Chondrocyte (in vitro differentiated cells): ENCODE data around the gene AQP5. TPM values are rescaled to one million over a fixed set of nuclear protein-coding genes. Genes with fewer than 3 reads are reported as not detected.
A peak's percentile ranks its signal among the peaks of the same experiment; 100 is the strongest.

Source experiments
- DNase-seq: peaks from one replicate; pipeline ENCODE4 v3.0.0; 2021; ENCODE audit warnings: mixed read lengths, low spot score
- H3K27ac Mint-ChIP-seq: one replicate; pipeline ENCODE4 v1.8.0; 2021; ENCODE audit warnings: mild to moderate bottlenecking, moderate library complexity, mixed read lengths; ENCODE audit not compliant: unreplicated experiment
- H3K27me3 Mint-ChIP-seq: 2 replicates; pipeline ENCODE4 v1.8.0; 2021; ENCODE audit warnings: low read depth, mixed read lengths
- H3K36me3 Mint-ChIP-seq: 2 replicates; pipeline ENCODE4 v1.8.0; 2021; ENCODE audit warnings: low read depth, mixed read lengths
- H3K4me1 Mint-ChIP-seq: 2 replicates; pipeline ENCODE4 v1.8.0; 2021; ENCODE audit warnings: low read depth, mild to moderate bottlenecking, mixed read lengths
- H3K4me3 Mint-ChIP-seq: one replicate; pipeline ENCODE4 v1.8.0; 2021; ENCODE audit warnings: mild to moderate bottlenecking, moderate library complexity, mixed read lengths; ENCODE audit not compliant: unreplicated experiment
- H3K9me3 Mint-ChIP-seq: 2 replicates; pipeline ENCODE4 v1.8.0; 2021; ENCODE audit warnings: low read depth, mixed read lengths
- CTCF ChIP-seq: fragments of 200-600 bp; sonication (generic); IDR thresholded peaks from 2 replicates; pipeline ENCODE4 v1.5.0; 2021; ENCODE audit warnings: antibody characterized with exemption, mild to moderate bottlenecking, moderate library complexity
- total RNA-seq: library from RNA; stranded (reverse); gene quantifications from 3 replicates; pipeline ENCODE4 v1.2.1, GENCODE V29; 2021

Gene AQP5
- total RNA-seq, 1 donor from 2014 or later = 0.20 TPM

- no peak for TF ChIP-seq CTCF
- no peaks in the 10 kb centered on the region for H3K36me3 Mint-ChIP-seq
- DNase-seq = peak; percentile 8
- H3K9me3 Mint-ChIP-seq = no peaks in the 10 kb centered on the region
- no peak overlapping the region for H3K27ac Mint-ChIP-seq
- H3K4me3 Mint-ChIP-seq = no peak overlapping the region
- H3K4me1 Mint-ChIP-seq = peaks cover 19% of the 10 kb centered on the region
- peaks cover 7% of the 10 kb centered on the region for H3K27me3 Mint-ChIP-seq
Measured at GRCh38 chr12:49957570-49957967, 4.1 kb upstream of the AQP5 start.

DNA sequence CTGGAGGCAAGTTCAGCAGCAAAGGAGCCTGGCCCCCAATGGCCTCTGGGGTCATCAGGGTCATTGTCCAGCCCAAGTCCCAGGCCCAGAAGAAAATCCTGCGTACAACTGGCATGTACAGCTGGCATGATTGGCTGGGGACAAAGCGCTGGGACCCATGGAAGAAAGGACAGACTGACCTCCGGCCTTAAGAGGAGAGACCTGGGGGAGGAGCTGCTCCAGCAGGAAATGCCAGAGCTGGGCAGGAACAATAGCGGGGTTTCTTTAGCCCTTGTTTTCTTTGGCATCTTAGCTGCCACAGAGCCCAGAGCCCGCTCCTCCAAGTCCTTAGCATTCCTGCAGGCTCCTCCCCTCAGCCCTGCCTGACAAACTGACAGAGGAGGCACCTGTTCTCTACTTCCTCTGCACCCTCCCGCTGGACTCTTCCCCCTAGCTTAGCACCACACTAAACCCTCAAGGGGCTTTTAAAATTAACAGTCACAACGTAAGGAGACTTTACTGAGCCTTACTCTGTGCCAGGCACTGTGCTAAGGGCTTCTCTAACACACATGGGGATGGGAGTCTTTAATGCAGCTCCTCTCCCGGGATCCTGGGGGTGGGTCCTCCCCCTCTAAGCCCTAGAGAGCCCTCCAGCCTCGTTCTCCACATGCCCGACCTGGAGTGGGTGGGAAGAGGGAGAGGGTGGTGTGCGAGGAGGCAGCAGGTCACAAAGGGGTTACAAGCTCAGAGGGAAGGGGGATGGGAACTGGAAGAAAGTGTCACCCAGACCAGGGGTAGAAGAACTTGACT, 1.8 kb upstream of the AQP5 start:
- Mint-ChIP-seq H3K4me3 (peak overlapping the region; percentile 47), H3K27ac (no peak overlapping the region), H3K36me3 (no peaks in the 10 kb centered on the region), H3K9me3 (no peaks in the 10 kb centered on the region), H3K27me3 (peaks cover 11% of the 10 kb centered on the region), H3K4me1 (peaks cover 25% of the 10 kb centered on the region)
- no peak for TF ChIP-seq CTCF
- DNase-seq = peak; percentile 49

- no peak for DNase-seq
- peaks cover 25% of the 10 kb centered on the region for H3K4me1 Mint-ChIP-seq
- no peak for TF ChIP-seq CTCF
- H3K27me3 Mint-ChIP-seq = peaks cover 12% of the 10 kb centered on the region
- peak overlapping the region; percentile 47 for H3K4me3 Mint-ChIP-seq
- no peaks in the 10 kb centered on the region for H3K36me3 Mint-ChIP-seq
- H3K27ac Mint-ChIP-seq = no peak overlapping the region
- H3K9me3 Mint-ChIP-seq = no peaks in the 10 kb centered on the region
Measured at GRCh38 chr12:49960474-49961110, 1.1 kb upstream of the AQP5 start.

DNA sequence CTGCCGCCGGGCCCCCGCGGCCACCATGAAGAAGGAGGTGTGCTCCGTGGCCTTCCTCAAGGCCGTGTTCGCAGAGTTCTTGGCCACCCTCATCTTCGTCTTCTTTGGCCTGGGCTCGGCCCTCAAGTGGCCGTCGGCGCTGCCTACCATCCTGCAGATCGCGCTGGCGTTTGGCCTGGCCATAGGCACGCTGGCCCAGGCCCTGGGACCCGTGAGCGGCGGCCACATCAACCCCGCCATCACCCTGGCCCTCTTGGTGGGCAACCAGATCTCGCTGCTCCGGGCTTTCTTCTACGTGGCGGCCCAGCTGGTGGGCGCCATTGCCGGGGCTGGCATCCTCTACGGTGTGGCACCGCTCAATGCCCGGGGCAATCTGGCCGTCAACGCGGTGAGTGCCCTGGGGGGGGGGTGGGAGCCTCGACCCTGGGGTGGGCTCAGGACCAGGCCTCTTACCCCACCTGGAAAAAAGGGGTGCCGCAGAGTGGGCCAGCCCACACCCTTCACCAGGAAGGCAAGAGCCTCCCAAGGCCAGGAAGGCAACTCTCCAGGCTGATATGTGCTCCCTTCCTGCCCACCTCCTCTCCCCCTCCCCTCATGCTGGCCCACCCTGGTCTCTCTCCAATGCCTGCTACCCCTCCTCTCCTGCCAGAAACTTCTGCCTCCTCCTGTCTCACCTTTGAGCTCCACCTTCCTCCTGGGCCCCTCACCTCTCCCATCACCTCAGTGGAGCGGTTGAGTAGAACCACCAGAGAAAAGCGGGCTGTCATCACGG, 507 bp downstream of the AQP5 start:
- peak overlapping the region; percentile 38 for H3K4me3 Mint-ChIP-seq

More for the DNA sequence above, 507 bp downstream of the AQP5 start:
- DNase-seq = no peak
- peaks cover 15% of the 10 kb centered on the region for H3K27me3 Mint-ChIP-seq
- H3K27ac Mint-ChIP-seq = no peak overlapping the region
- H3K36me3 Mint-ChIP-seq = no peaks in the 10 kb centered on the region
- H3K9me3 Mint-ChIP-seq = no peaks in the 10 kb centered on the region
- H3K4me1 Mint-ChIP-seq = peaks cover 28% of the 10 kb centered on the region
- TF ChIP-seq CTCF = no peak
